GM18520 (cell line): ENCODE data around the gene SAMSN1.
"Not testable (repeated sequence)": the region's sequence is repeated elsewhere in the genome, so short reads cannot be mapped to it uniquely, and the experiment has no call there.

Source experiments
- ATAC-seq: cut with Tn5 transposase; IDR thresholded peaks from one replicate; pipeline ENCODE4 v1.9.1; 2021; ENCODE audit not compliant: unreplicated experiment

SAMSN1 gene

GRCh38 chr21:14567331-14568279, 21.5 kb upstream of the SAMSN1 start:
- no peak for ATAC-seq

GRCh38 chr21:14566894-14567293, 20.8 kb upstream of the SAMSN1 start:
- no peak for ATAC-seq

- ATAC-seq, result no peak
Measured at GRCh38 chr21:14562959-14563358, 16.8 kb upstream of the SAMSN1 start.

GRCh38 chr21:14560555-14560954, 14.4 kb upstream of the SAMSN1 start:
- ATAC-seq, result no peak

DNA sequence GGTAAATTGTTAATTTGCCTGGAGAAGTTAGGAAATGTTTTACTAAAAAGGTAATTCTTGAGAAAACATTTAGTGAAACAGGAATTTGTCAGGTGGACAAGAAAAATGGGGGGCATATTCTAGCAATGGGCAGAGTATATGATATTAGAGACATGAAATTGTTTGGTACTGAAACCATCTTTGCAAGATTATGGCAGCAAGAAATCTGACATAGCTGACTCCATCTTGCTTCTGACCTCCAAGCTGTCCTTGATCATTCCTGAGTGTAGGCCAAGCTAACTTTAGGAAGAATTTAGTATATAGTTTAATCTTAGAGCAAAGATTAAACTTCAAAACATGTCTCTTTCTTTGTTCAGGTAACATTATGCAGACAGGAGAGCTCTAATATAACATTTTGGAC, 14.0 kb upstream of the SAMSN1 start:
- no peak for ATAC-seq

- ATAC-seq, result peak; percentile 41
Measured at GRCh38 chr21:14559102-14559501, 13.0 kb upstream of the SAMSN1 start.

DNA sequence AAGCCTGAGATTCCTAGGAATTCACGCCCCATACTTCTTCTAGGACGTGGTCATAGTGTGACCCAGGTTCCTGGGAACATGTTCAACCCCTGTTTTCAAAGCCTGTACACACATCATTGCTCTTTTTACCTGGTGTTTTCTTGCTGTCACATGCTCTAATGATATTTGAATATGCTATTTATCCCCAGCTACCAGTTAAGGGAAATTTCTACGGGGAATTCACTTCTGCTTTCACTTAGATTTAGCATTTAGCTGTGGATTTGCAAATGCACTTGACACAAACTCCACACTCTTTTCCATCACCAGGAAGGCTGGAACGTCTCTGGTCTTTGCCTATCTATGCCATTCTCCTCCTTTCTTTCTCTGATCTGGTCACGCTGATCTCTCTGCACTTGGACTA, 11.3 kb upstream of the SAMSN1 start:
- ATAC-seq, result no peak

GRCh38 chr21:14554948-14555347, 8.8 kb upstream of the SAMSN1 start:
- ATAC-seq, result no peak

DNA sequence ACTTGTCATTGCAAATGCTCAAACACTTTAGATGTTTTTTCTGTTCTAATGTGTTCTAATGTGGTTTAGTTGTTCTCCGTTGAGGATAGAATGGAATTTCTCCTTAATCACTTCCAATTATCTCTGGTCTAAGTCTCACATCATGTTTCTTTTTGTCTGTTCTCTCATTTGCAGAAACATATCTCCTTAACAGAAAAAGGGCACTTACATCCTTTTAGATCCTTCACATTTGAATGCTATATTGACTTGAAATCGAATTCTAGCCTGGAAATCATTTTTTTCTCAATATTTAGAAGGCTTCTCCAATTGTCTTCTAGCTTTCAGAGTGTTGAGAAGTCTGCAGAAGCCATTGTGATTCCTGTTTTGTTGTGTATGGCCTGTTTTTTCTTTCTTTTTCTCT, 7.3 kb upstream of the SAMSN1 start:
- ATAC-seq, result no peak

- ATAC-seq, result no peak
Measured at GRCh38 chr21:14551741-14552140, 5.6 kb upstream of the SAMSN1 start.

DNA sequence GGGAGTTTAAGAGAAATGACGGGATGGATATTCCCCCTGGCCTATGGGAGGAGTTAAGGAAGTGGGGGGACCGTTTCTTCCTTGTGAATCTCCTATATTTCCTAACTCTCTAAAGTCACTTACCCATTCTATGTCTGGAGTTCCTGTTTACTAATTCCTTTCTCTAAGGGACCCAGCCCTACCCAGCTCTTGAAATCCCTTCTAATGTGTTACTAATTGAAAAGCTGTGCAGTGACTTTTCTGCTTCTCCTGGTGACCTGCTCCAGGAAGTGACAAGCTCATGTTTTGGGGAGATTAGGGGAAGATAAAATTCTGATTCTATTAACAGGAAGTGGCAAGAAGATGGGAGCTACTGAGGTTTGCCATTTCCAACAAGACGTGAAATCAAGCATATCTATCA, 4.0 kb upstream of the SAMSN1 start:
- ATAC-seq, result no peak

- no peak for ATAC-seq
Measured at GRCh38 chr21:14548779-14549178, 2.7 kb upstream of the SAMSN1 start.

GRCh38 chr21:14547834-14548513, 1.9 kb upstream of the SAMSN1 start:
- no peak for ATAC-seq

GRCh38 chr21:14546719-14547118, 604 bp upstream of the SAMSN1 start:
- not testable (repeated sequence) for ATAC-seq

GRCh38 chr21:14543983-14544382, 2.1 kb downstream of the SAMSN1 start:
- no peak for ATAC-seq

- ATAC-seq, result no peak
Measured at GRCh38 chr21:14542638-14543037, 3.5 kb downstream of the SAMSN1 start.

- ATAC-seq, result no peak
Measured at GRCh38 chr21:14541841-14542490, 4.1 kb downstream of the SAMSN1 start.

DNA sequence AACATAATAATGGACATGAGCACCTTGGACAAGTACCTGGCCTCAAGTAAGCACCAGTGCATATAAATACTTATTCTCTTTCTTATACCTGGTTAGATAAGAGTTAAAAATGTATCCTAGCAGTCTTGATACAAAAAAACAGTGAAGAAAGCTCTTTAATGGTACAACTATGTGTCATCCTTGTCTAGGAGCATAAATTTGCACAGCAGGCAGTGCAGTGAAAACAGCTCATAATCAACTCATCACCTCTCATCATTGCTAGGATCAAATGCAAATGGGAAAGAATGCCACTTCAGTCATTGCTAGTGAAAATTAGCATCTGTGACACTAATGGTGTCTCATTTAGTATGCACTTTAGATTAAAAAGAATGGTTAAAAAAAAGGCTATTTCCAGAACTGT, 7.6 kb downstream of the SAMSN1 start:
- no peak for ATAC-seq

DNA sequence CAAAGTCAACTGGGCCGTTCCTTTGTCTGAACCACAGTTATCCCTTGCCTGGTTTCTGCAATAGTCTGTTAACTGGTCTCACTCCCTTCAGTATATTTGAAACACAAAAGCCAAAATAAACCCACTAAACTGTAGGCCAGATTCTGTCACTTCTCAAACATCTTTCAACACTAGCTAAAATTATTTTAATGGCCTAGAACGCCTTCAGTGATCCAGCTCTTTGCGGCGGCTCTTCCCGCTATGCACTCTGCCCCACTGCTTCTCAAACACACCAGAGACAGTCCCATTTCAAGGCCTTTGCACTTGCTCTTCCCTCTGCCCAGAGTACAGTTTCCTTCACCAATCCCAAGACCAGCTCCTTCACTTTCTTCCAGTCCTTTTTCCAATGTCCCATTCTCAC, 9.2 kb downstream of the SAMSN1 start:
- no peak for ATAC-seq

- no peak for ATAC-seq
Measured at GRCh38 chr21:14535702-14536101, 10.4 kb downstream of the SAMSN1 start.

DNA sequence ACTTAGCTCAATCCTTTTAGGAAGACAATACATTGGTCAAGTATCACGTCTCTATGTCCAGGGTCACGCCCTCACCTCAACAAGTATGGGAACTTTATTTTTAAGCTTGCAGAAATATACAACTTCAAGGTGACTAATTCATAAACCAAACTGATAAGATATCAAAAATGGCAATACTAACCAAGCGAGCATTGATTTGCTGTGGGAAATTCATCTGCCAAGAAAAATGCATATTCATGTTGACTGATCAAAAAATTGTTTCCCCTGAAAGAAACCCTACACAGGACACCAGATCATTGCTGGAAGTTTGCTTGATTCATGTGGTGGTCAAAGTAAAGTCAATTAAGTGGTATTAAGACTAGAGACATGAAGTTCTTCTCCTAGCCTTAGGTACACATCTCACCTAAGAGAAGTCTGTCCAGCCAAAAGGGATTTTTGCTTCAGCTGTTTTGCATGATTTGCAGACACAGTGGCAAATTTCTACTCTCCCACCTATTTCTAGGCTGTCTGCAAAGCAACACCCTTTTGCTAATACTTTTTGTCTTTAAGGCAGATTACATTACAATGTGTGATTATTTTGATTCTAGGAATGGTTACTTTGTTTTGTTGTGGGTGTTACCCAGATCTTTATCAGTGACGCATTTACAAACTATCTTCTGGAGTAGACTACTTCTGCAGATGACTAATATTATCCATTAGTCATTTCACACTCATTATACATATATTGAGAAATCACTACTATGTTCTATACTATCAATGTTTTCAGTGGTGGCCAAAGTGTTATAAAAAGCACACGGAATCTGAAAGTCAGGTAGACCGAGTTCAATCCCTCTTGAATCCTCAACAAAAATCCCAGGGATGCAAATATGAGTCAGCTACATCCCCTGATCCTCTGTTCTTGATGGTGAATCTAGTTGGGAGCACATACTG, 12.4 kb downstream of the SAMSN1 start:
- ATAC-seq, result peak; percentile 83
